Measurements from ENCODE around the gene PACS1.

The PACS1 gene

GRCh38 chr11:66264914-66265313, 194.8 kb downstream of the PACS1 start:
- no peak for DNase-seq (ENCODE audit: low spot score)
- in situ Hi-C loops (cut with MboI; ENCODE audit: low sequenced_read_pairs, unreplicated experiment) = no loop called here
- TF ChIP-seq, protein P1, sequence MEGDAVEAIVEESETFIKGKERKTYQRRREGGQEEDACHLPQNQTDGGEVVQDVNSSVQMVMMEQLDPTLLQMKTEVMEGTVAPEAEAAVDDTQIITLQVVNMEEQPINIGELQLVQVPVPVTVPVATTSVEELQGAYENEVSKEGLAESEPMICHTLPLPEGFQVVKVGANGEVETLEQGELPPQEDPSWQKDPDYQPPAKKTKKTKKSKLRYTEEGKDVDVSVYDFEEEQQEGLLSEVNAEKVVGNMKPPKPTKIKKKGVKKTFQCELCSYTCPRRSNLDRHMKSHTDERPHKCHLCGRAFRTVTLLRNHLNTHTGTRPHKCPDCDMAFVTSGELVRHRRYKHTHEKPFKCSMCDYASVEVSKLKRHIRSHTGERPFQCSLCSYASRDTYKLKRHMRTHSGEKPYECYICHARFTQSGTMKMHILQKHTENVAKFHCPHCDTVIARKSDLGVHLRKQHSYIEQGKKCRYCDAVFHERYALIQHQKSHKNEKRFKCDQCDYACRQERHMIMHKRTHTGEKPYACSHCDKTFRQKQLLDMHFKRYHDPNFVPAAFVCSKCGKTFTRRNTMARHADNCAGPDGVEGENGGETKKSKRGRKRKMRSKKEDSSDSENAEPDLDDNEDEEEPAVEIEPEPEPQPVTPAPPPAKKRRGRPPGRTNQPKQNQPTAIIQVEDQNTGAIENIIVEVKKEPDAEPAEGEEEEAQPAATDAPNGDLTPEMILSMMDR (IDR thresholded peaks at IDR 0.05; ENCODE audit: borderline replicate concordance, control extremely low read depth, extremely low read depth, insufficient read depth, missing control alignments) = peak; percentile 3

DNA sequence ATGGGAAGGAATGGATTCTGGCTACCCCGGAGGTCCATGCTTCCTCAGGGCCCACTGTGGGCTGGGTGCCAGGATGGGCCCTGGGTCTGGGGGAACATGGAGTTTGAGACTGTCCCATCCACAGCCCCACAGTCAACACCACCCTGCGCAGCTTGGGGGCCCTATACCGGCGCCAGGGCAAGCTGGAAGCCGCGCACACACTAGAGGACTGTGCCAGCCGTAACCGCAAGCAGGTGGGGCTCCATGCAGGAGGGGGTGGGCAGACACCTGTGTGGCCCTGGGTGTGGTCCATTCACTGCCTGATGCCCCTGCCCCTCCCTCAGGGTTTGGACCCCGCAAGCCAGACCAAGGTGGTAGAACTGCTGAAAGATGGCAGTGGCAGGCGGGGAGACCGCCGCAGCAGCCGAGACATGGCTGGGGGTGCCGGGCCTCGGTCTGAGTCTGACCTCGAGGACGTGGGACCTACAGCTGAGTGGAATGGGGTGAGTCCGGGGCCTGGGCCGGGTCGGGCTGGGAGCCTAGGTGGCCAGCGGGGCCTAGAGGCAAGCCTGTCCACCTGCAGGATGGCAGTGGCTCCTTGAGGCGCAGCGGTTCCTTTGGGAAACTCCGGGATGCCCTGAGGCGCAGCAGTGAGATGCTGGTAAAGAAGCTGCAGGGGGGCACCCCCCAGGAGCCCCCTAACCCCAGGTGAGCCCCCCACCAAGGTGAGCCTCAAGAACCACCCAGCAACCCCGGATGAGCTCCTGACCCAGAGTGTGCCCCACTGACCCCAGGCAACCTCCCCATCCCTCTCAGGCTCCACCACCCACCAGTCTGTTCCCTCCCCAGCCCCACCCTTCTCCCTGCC, 195.7 kb downstream of the PACS1 start:
- in situ Hi-C loops (cut with MboI; ENCODE audit: low sequenced_read_pairs, unreplicated experiment) = no loop called here
- DNase-seq (ENCODE audit: low spot score) = no peak
- TF ChIP-seq, protein P1 (IDR thresholded peaks at IDR 0.05; ENCODE audit: borderline replicate concordance, control extremely low read depth, extremely low read depth, insufficient read depth, missing control alignments) = no peak

DNA sequence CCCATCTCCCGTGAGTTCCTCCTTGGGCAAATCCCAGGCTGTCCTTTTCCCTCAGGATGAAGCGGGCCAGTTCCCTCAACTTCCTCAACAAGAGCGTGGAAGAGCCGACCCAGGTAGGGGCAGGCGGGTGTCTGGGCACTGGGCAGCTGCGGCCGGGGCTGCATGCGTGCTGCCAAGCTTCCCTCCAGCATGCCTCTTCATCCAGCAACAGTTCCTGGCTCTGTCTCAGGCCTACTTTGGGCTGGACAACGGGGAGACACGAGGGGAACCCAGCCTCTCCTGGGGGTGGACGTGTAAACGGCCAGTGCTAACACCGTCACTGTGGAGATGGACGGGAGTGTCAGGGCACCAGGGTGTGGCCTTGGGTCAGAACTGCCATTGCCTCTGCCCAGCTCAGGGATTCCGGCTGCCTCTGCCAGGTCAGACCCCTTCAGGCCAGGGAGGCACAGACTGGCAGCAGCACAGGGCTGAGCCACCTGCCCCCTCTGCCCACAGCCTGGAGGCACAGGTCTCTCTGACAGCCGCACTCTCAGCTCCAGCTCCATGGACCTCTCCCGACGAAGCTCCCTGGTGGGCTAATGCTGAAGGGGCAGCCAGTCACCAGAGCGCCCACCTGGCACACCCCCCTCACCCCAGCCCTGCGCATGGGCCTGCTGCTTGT, 196.4 kb downstream of the PACS1 start:
- DNase-seq (ENCODE audit: low spot score) = no peak
- TF ChIP-seq, protein P1 (IDR thresholded peaks at IDR 0.05; ENCODE audit: borderline replicate concordance, control extremely low read depth, extremely low read depth, insufficient read depth, missing control alignments) = no peak
- in situ Hi-C loops (cut with MboI; ENCODE audit: low sequenced_read_pairs, unreplicated experiment) = no loop called here

- TF ChIP-seq, protein P1 (IDR thresholded peaks at IDR 0.05; ENCODE audit: borderline replicate concordance, control extremely low read depth, extremely low read depth, insufficient read depth, missing control alignments) = no peak
- DNase-seq (ENCODE audit: low spot score) = no peak
- in situ Hi-C loops (cut with MboI; ENCODE audit: low sequenced_read_pairs, unreplicated experiment) = no loop called here
Measured at GRCh38 chr11:66267039-66267378, 196.9 kb downstream of the PACS1 start.

DNA sequence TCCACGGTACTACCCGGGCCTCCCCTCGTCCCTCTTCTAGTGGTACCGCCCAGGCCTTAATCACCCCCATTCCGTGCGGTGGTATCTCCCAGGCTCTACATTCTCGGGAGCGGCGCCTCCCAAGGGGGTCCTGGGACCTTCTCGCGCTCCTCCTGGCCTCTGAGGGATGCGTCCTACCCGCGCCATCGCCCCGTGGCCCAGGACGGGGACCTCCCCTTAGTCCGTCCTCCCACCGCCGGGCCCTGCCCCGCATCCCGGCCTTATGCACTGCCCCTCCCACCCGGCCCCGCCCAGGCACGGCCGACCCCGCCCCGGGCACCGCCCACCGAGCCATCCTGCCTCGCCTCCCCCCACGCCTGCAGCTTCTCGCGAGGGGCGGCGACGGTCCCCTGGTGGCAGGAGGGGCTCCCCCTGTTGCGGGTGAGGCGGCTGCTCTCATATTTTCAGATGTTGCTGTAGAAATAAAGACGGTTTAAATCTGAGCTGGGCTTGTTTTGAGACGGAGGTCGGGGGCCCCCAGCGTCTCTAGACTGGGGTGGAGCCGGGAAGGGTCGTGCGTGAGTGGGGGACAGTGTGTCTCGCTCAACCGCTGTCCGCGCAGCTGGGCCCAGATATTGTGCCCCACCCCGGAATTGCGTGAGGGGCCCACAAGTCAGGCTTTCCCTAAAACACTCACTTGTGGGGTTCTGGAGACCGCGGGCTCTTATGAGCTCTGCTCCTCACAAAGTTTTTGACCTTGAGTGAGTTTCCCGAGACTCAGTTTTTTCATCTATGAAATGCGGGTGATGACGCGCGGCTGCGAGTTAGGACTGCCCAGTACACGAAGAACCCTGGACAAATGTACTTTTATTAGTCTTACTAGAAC, 197.5 kb downstream of the PACS1 start:
- TF ChIP-seq, protein P1 (IDR thresholded peaks at IDR 0.05; ENCODE audit: borderline replicate concordance, control extremely low read depth, extremely low read depth, insufficient read depth, missing control alignments) = no peak
- DNase-seq (ENCODE audit: low spot score) = peak; percentile 95
- in situ Hi-C loops (cut with MboI; ENCODE audit: low sequenced_read_pairs, unreplicated experiment) = no loop called here

- DNase-seq (ENCODE audit: low spot score) = peak; percentile 98
- in situ Hi-C loops (cut with MboI; ENCODE audit: low sequenced_read_pairs, unreplicated experiment) = no loop called here
- TF ChIP-seq, protein P1 (IDR thresholded peaks at IDR 0.05; ENCODE audit: borderline replicate concordance, control extremely low read depth, extremely low read depth, insufficient read depth, missing control alignments) = no peak
Measured at GRCh38 chr11:66268244-66268951, 198.3 kb downstream of the PACS1 start, which contains the start of gene RAB1B. RAB1B (plus strand) TSS chr11:66268639; CDS start chr11:66268680, 41 bp downstream.

Measured in GM13976 (cell line).